ENCODE results near the gene IGFL2. TPM values are rescaled to one million over a fixed set of nuclear protein-coding genes. Genes with fewer than 3 reads are reported as not detected.

The IGFL2 gene
- total and polyA plus RNA-seq, 2 experiments from 2014 or later = 0.56 TPM; not detected in 1

DNA sequence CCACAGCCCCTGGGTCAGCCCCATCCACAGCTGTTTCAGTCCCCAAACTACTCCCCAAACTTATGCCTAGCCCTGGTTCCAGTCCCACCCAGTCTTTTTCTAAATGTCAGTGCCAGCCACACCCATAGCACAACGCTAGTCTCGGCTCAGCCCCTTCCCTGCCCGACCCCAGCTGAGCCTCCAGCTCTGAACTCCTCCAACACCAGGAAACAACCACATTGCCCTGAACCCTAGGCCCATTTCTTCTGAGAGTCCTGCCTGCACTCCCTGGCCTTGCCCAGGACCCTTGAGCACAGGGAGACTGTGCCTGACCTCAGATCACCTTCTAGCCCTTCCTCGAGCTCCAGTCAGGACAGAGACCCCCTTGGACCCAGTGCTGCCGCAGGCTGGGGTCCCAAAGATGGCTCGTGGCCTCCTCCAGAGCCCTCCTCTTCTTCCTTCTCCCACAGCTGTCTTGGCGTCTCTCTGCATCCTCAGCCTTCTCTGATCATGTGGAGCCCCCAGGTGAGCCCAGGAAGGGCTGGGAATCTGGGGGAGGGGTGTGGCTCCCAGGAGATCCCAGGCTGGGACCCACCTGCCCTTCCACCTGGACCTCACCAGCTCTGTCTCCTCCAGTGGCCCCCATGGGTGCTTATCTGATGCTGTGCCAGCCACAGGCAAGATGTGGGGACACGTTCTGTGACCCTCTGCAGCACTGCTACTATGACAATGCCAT lies 48.5 kb downstream of the IGFL2 start:
- no peaks in the 10 kb centered on the region for H3K36me3 ChIP-seq
- H3K9me3 ChIP-seq (ENCODE audit: low read depth) = no peaks in the 10 kb centered on the region
- no peaks in the 10 kb centered on the region for H3K27me3 ChIP-seq
- no peak overlapping the region for H3K27ac ChIP-seq
- no peak overlapping the region for H3K4me3 ChIP-seq
- no peak for DNase-seq (ENCODE audit: low read depth in 1 of 2, low spot score in 1 of 2)
- peaks cover 18% of the 10 kb centered on the region for H3K4me1 ChIP-seq (ENCODE audit: low read depth)
- TF ChIP-seq, protein P1, sequence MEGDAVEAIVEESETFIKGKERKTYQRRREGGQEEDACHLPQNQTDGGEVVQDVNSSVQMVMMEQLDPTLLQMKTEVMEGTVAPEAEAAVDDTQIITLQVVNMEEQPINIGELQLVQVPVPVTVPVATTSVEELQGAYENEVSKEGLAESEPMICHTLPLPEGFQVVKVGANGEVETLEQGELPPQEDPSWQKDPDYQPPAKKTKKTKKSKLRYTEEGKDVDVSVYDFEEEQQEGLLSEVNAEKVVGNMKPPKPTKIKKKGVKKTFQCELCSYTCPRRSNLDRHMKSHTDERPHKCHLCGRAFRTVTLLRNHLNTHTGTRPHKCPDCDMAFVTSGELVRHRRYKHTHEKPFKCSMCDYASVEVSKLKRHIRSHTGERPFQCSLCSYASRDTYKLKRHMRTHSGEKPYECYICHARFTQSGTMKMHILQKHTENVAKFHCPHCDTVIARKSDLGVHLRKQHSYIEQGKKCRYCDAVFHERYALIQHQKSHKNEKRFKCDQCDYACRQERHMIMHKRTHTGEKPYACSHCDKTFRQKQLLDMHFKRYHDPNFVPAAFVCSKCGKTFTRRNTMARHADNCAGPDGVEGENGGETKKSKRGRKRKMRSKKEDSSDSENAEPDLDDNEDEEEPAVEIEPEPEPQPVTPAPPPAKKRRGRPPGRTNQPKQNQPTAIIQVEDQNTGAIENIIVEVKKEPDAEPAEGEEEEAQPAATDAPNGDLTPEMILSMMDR (IDR thresholded peaks at IDR 0.05; ENCODE audit: low read depth, low read length) = no peak

DNA sequence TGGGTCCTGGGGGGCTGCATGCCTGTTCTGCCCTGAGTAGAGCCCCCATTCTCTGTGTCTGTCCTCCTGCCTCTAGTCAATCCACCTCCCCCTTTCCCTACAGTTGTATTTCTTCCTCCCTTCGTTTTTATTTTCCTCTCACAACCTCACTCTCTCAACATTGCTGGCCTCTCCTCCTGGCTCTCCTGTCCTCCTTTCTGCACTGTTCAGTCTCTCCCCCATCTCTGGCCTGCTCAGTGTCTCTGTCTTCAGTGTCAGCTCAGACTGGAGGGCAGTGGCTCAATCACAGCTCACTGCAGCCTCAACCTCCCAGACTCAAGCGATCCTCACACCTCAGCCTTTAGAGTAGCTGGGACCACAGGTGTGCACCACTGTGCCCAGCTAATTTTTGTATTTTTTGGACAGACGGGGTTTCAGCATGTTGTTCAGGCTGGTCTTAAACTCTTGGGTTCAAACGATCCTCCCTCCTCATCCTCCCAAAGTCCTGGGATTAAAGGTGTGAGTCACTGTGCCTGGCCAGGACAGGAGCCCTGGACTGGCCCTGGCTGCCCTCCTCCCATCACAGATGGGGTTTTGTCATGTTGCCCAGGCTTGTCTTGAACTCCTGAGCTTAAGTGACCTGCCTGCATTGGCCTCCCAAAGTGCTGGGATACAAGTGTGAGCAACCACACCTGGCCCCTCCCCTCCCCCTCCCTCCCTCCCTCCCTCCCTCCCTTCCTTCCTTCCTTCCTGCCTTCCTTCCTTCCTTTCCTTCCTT lies 49.5 kb downstream of the IGFL2 start:
- H3K4me3 ChIP-seq = no peak overlapping the region
- TF ChIP-seq, protein P1 (IDR thresholded peaks at IDR 0.05; ENCODE audit: low read depth, low read length) = no peak
- no peak for DNase-seq (ENCODE audit: low read depth in 1 of 2, low spot score in 1 of 2)
- no peaks in the 10 kb centered on the region for H3K9me3 ChIP-seq (ENCODE audit: low read depth)
- H3K36me3 ChIP-seq = no peaks in the 10 kb centered on the region
- peaks cover 18% of the 10 kb centered on the region for H3K4me1 ChIP-seq (ENCODE audit: low read depth)
- no peak overlapping the region for H3K27ac ChIP-seq
- H3K27me3 ChIP-seq = no peaks in the 10 kb centered on the region

DNA sequence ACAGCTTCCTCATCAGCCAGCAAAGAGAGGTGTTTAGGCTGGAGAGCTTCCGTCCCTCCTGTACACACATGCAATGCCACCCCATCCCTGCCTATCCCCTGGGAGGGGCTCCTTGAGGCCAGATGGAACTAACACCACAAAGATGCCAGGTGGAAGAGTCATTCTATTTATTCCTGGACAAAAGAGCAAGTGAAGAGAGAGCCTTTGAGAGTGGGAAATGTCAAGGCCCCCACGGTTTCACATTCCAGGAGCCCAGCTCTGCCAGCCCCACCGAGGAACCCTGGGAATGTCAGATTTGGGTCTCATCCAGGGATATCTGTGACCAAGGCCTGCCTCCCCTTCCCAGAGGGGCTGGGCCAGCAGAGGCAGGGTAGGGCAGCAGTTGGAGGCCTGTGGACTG lies 50.7 kb downstream of the IGFL2 start:
- DNase-seq (ENCODE audit: low read depth in 1 of 2, low spot score in 1 of 2) = no peak
- no peaks in the 10 kb centered on the region for H3K27me3 ChIP-seq
- H3K4me1 ChIP-seq (ENCODE audit: low read depth) = peaks cover 10% of the 10 kb centered on the region

DNA sequence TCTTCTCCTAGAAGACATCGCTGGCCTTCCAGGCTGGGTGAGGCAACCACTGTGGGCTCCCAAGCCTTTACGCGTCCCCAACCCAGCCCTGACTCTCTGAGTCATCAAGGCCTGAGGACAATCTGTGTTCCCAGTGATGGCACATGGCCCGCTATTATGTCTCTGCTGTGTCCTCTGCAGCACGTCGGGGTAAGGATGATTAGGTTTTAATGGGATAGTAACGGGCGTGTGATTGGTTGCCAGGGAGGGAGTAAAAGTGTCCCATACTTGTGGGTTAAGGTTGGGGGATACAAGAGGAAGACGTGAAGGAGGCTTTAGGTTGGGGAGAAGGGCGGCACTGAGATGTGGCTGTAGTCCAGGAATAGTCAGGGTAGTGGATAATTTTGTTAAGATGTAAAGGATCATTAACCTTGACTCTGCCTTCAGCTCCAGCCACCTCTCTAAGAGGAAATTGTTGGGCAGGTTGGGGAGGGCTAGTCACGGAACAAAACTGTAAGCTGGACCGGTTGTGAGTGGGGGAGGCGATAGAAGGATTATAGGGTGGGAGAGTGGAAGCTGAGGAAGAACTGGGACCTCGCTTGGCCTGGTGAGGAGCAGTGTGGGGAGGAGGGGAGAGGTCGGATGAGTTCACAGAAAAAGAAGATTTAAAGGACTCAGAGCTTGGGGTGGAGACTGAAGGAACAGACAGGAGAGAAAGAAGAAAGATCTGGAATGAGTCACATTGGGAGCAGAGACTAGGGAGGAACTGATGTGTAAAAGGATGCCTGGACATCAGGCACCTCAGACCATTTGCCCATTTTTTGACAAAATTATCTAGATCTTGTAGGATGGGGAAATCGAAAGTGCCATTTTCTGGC lies 53.6 kb downstream of the IGFL2 start:
- no peak overlapping the region for H3K27ac ChIP-seq
- peaks cover 6% of the 10 kb centered on the region for H3K4me1 ChIP-seq (ENCODE audit: low read depth)
- H3K27me3 ChIP-seq = no peaks in the 10 kb centered on the region
- no peak overlapping the region for H3K4me3 ChIP-seq
- TF ChIP-seq, protein P1 (IDR thresholded peaks at IDR 0.05; ENCODE audit: low read depth, low read length) = no peak
- no peaks in the 10 kb centered on the region for H3K9me3 ChIP-seq (ENCODE audit: low read depth)
- no peak for DNase-seq (ENCODE audit: low read depth in 1 of 2, low spot score in 1 of 2)
- H3K36me3 ChIP-seq = no peaks in the 10 kb centered on the region

More for the DNA sequence above, 50.7 kb downstream of the IGFL2 start:
- Histone ChIP-seq H3K9me3 (ENCODE audit: low read depth) (no peaks in the 10 kb centered on the region), H3K36me3 (no peaks in the 10 kb centered on the region), H3K4me3 (no peak overlapping the region), H3K27ac (no peak overlapping the region)
- TF ChIP-seq, protein P1 (IDR thresholded peaks at IDR 0.05; ENCODE audit: low read depth, low read length) = no peak

DNA sequence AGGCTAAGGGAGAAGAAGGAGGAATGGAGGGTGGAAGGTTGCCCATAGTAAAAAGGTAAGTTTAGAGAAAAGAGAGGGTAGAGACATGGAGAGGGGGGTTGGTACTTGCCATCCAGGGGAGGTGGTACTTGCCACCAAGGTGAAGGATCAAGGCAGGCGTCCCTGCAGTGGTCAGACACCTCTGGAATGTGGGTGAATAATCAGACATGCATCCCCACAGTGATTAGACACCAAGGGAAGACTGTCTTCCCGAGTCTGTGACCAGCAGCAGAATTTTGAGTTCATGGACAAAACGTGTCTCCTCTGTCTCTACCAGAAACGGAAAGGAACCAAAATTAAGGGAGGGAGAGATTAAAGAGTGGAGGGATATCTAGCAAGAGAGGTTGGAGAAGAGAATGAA lies 54.4 kb downstream of the IGFL2 start:
- TF ChIP-seq, protein P1 (IDR thresholded peaks at IDR 0.05; ENCODE audit: low read depth, low read length) = no peak
- no peak overlapping the region for H3K27ac ChIP-seq
- no peaks in the 10 kb centered on the region for H3K36me3 ChIP-seq
- no peak overlapping the region for H3K4me3 ChIP-seq
- no peaks in the 10 kb centered on the region for H3K4me1 ChIP-seq (ENCODE audit: low read depth)
- H3K27me3 ChIP-seq = no peaks in the 10 kb centered on the region
- no peaks in the 10 kb centered on the region for H3K9me3 ChIP-seq (ENCODE audit: low read depth)
- no peak for DNase-seq (ENCODE audit: low read depth in 1 of 2, low spot score in 1 of 2)

All from cardiac muscle cell (in vitro differentiated cells and primary cell).